Vagina (tissue), 2 donors: ENCODE data around the gene RAB28.

ENCODE experiments used
- POLR2A ChIP-seq, 2 donors: fragments of 450-650 bp; IDR thresholded peaks; one replicate each; pipeline ENCODE4 v1.6.1; 2017; ENCODE audit warnings: antibody characterized with exemption in 2 of 2, mild to moderate bottlenecking in 2 of 2, moderate library complexity in 2 of 2
- POLR2AphosphoS5 ChIP-seq, 2 donors: sonication (generic); formaldehyde crosslinking; IDR thresholded peaks; one replicate each; pipeline ENCODE4 v1.9.0; 2017; ENCODE audit warnings: antibody characterized with exemption in 2 of 2, mild to moderate bottlenecking in 2 of 2, low read depth in 1 of 2; ENCODE audit not compliant: insufficient read depth in 1 of 2
- TF ChIP-seq, protein P1 (sequence below), 3 experiments: fragments of 450-650 bp in 2 of 3; fragments of 200-600 bp in 1 of 3; sonication (generic) in 1 of 3; IDR thresholded peaks; one replicate each; pipeline ENCODE4 v1.5.1; 2017 to 2019; ENCODE audit warnings: antibody characterized with exemption in 3 of 3, mild to moderate bottlenecking in 2 of 3, moderate library complexity in 2 of 3

DNA sequence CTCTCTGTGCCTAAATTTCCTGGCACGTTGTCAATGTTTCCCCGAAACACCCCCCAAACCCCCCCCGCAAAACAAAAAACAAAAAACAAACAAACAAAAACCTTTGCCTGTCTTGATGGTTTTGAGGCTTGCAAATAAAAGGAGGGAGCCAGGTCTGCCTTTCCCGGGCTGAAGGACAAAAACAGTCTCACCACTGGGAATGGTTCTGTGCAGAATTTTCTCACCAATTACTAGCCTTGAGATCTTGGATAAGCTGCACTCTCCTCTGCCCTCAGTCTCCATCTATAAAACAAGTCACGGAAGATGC, 44.6 kb upstream of the RAB28 start:
- TF ChIP-seq, protein P1, sequence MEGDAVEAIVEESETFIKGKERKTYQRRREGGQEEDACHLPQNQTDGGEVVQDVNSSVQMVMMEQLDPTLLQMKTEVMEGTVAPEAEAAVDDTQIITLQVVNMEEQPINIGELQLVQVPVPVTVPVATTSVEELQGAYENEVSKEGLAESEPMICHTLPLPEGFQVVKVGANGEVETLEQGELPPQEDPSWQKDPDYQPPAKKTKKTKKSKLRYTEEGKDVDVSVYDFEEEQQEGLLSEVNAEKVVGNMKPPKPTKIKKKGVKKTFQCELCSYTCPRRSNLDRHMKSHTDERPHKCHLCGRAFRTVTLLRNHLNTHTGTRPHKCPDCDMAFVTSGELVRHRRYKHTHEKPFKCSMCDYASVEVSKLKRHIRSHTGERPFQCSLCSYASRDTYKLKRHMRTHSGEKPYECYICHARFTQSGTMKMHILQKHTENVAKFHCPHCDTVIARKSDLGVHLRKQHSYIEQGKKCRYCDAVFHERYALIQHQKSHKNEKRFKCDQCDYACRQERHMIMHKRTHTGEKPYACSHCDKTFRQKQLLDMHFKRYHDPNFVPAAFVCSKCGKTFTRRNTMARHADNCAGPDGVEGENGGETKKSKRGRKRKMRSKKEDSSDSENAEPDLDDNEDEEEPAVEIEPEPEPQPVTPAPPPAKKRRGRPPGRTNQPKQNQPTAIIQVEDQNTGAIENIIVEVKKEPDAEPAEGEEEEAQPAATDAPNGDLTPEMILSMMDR (IDR thresholded peaks at IDR 0.05), result no peak
- TF ChIP-seq POLR2A (IDR thresholded peaks at IDR 0.05) (no peak), POLR2AphosphoS5 (IDR thresholded peaks at IDR 0.05; ENCODE audit: insufficient read depth in 1 of 2, low read depth in 1 of 2) (no peak)
